ENCODE results near the gene CRMP1. TPM values are rescaled to one million over a fixed set of nuclear protein-coding genes. Genes with fewer than 3 reads are reported as not detected.

CRMP1 gene
- total RNA-seq, 1 donor from 2014 or later: 15.4 TPM

DNA sequence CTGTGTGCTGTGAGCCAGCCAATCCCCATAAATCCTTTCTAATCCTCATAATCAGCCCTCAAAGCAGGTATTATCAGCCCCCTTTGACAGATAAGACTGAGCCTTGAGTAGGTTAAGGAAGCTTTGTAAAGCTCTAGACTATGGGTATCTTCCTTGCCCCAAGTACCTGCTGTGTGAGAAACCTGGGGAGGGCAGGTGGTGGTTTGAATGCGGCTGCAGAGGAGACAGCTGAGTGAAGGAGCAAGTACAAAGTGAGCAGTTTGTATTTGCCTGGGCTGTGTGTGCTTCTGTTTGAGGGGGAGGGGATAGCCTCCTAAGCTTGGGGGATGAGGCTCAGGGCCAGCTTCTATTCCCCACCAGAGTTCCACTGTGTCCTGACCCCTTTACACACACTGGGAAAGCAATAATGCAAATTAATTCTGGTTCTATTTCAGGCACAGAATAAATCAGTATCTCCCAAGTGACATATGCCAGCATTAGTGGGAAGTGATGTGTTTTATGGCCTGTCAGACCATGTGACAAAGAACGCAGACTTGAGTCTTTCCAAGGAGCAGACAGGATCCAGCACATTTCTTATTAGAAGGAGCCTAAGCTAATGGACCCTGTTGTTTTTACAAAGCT, 118.4 kb downstream of the CRMP1 start:
- DNase-seq (ENCODE audit: low read depth): no peak
- Histone ChIP-seq H3K4me3 (ENCODE audit: low read depth, low read length) (no peak overlapping the region), H3K36me3 (ENCODE audit: control insufficient read depth, insufficient read depth, low read length) (peaks cover 4% of the 10 kb centered on the region), H3K27me3 (ENCODE audit: control insufficient read depth, insufficient read depth, low read length) (no peaks in the 10 kb centered on the region)
- TF ChIP-seq, protein P1, sequence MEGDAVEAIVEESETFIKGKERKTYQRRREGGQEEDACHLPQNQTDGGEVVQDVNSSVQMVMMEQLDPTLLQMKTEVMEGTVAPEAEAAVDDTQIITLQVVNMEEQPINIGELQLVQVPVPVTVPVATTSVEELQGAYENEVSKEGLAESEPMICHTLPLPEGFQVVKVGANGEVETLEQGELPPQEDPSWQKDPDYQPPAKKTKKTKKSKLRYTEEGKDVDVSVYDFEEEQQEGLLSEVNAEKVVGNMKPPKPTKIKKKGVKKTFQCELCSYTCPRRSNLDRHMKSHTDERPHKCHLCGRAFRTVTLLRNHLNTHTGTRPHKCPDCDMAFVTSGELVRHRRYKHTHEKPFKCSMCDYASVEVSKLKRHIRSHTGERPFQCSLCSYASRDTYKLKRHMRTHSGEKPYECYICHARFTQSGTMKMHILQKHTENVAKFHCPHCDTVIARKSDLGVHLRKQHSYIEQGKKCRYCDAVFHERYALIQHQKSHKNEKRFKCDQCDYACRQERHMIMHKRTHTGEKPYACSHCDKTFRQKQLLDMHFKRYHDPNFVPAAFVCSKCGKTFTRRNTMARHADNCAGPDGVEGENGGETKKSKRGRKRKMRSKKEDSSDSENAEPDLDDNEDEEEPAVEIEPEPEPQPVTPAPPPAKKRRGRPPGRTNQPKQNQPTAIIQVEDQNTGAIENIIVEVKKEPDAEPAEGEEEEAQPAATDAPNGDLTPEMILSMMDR (IDR thresholded peaks at IDR 0.05; ENCODE audit: insufficient read depth, low read length, poor library complexity, severe bottlenecking): no peak

DNA sequence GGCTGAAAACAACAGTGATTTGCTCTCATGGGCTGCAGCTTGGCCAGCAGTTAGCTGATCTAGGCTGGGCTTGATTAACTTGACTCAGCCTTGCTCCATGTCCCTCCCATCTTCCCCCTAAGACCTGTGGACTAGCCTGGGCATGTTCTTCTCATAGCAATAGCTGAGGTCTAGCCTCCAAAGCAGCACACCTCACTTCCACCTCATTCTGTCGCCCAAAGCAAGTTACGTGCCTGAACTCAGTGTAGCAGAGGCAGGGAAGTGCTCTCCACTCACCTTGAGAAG, 119.7 kb downstream of the CRMP1 start:
- H3K36me3 ChIP-seq (ENCODE audit: control insufficient read depth, insufficient read depth, low read length): peaks cover 4% of the 10 kb centered on the region
- H3K4me3 ChIP-seq (ENCODE audit: low read depth, low read length): no peak overlapping the region
- no peaks in the 10 kb centered on the region for H3K27me3 ChIP-seq (ENCODE audit: control insufficient read depth, insufficient read depth, low read length)
- DNase-seq (ENCODE audit: low read depth): no peak
- TF ChIP-seq, protein P1 (IDR thresholded peaks at IDR 0.05; ENCODE audit: insufficient read depth, low read length, poor library complexity, severe bottlenecking): no peak

DNA sequence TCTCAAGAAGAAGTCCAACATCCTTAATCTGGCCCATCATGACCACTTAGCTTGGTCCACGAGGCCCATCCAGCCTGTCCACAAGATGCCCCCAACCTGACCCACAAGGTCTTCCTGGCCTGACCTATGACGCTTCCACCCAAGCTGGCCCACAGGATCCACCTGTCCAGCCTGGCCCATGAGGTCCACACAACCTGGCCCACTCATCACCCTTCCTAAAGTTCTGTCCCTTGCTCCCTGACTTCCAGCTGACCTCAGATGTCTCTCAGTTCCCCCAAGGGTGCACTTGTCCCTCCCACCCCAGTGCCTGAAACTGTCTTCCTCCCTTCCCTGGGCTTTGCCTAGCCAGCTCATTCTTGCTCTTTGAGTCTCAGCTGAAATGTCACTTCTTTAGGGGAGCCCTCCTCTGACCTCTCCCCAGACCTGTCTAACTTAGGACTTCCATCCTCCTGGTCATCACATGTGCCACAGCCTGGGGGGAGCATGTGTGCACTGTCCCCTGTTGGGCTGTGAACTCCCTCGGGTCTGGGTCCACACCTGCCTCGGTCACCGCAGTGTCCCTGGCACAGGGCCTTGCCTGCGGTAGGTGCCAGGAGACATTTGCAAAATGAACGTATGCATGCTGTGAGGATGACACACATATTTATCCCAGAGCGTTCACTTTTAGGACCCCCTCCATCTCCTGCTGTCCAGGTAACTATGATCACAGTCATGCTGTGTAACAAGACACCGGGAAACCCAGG, 120.2 kb downstream of the CRMP1 start:
- peaks cover 4% of the 10 kb centered on the region for H3K36me3 ChIP-seq (ENCODE audit: control insufficient read depth, insufficient read depth, low read length)
- TF ChIP-seq, protein P1 (IDR thresholded peaks at IDR 0.05; ENCODE audit: insufficient read depth, low read length, poor library complexity, severe bottlenecking): no peak
- no peak for DNase-seq (ENCODE audit: low read depth)
- H3K27me3 ChIP-seq (ENCODE audit: control insufficient read depth, insufficient read depth, low read length): no peaks in the 10 kb centered on the region
- no peak overlapping the region for H3K4me3 ChIP-seq (ENCODE audit: low read depth, low read length)

Other genes starting within 250 kb of the CRMP1 start
- 12.6 and 14.7 TPM in 2 replicates for gene EVC2, start 184.5 kb downstream of the CRMP1 start, total RNA-seq
- gene EVC, start 181.9 kb downstream of the CRMP1 start, total RNA-seq: 41.4 and 52.7 TPM in 2 replicates
- gene C4orf50, start 125.3 kb upstream of the CRMP1 start, total RNA-seq: not detected in 2 replicates